Activated CD4-positive, alpha-beta T cell treated with anti-CD3 and anti-CD28 coated beads, Interleukin-2, amount 50 U/mL, for 1 hour (primary cell): ENCODE measurements around the gene C20orf202.

Source experiments
- DNase-seq: peaks from one replicate; pipeline ENCODE4 v3.0.0-alpha.2; 2020

The C20orf202 gene

DNA sequence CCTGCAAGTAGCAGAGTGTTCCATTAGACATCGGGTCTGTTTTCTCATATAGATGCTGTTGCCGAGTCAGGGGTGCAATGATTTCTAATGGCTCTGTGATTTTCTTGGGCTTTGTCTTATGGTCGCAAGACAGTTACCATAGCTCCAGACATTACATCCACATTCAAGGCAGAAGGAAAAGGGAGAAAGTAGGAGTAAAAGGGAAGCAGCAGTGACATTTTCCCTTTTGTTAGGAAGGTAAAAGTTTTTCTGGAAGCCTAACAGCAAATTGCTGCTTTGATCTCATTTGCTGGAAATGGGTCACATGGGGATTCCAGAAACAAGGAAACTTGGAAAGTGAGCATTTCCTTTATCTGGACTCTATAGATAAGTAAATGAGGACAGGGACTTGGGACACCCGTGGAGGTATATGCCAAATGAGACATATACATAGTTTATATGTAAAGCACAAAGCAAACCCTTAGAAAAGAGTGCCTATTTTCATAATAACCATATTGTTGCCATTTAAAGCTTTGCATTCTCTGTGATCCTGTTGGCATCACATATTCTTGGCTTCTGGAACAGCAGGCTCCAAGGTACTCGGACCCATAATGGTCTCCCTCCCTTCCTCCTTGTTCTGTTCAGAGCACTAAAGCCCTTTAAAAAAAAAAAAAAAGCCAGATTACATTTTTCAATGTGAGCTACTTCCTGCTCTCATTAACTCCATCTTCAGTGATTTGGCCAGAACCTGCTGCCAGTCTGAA is at the start of gene C20orf202:
TSS of gene C20orf202 (plus strand) at position 693 of the 743 bp plus-strand sequence. CDS start 132 bp downstream, outside the sequence.
- no peak for DNase-seq

DNA sequence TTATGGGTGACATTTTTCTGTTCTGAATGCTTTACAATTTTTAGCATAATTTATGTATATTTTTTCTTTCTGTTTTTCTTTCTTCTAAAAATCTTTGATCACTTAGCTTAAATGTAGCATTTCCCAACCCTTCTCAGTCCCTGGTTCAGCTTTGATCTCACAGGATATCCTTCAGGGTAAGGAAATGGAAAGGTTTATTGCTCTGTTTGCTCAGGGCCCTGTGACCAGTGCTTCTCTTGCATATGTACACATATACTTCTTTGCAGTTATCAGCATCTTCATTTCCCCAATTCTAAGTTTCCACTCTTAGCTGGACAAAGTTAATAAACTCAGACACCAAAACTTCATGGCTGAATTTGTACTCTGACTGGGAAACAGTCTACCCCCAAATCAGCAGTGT is 49.0 kb upstream of the C20orf202 start:
- no peak for DNase-seq

DNA sequence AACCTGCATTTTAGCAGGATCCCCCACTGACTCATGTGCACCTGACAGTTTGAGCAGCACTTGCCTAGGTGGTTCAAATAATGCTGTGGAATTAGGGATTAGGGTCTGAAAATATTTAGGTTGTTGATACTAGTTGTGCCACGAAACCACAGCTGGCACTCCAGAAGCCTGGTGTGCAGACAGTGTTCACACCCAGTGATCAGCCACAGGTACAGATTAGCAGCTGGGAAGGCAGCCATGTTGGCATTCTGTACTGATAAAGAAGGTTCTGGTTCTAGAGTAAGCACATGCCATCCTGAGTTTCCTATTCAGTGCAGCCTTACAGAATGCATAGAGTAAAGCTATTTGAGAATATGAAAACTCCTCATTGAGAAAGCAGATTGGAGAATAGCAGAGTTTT is 48.6 kb upstream of the C20orf202 start:
- no peak for DNase-seq

DNA sequence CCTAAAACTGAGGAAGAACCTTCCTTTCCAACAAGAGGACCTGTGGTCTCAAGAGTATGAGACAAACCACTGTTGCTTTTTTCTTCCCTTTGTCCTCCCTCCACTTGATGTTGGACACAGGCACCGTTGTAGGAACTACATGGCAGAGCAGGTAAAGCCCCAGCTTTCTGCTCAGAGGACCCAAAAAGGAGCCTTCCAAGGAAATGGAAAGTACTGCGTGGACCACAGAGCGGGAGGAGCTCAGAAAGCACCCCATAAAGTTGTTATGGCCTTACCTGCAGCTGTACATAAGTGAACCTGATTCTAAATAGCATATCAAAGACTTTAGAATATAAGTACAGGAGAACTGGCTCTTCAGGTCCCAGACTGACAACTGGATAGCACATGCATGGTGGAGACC is 47.9 kb upstream of the C20orf202 start:
- DNase-seq: no peak

DNA sequence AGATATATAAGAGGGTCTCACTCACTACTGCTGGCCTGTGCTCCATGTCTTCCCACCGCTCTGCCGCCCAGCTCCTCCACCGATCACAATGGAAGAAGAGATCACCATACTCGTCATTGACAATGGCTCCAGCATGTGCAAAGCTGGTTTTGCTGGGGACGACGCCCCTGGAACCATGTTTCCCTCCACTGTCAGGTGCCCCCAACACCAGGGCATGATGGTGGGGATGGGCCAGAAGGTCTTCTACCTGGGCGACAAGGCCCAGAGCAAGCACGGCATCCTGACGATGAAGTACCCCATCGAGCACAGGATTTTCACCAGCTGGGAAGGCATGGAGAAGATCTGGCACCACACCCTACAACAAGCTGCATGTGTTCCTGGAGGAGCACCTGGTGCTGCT is 42.8 kb upstream of the C20orf202 start:
- no peak for DNase-seq

DNA sequence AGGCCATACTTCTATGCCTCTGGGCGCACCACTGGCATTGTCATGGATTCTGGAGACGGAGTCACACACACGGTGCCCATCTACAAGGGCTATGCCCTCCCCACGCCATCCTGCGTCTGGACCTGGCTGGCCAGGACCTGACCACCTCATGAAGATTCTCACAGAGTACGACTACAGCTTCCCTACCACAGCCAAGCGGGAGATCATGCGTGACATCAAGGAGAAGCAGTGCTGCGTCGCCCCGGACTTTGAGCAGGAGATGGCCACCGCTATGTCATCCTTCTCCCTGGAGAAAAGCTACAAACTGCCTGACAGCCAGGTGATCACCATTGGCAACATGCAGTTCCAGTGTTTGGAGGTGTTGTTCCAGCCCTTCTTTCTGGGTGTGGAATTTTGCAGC is 42.3 kb upstream of the C20orf202 start:
- DNase-seq: no peak

DNA sequence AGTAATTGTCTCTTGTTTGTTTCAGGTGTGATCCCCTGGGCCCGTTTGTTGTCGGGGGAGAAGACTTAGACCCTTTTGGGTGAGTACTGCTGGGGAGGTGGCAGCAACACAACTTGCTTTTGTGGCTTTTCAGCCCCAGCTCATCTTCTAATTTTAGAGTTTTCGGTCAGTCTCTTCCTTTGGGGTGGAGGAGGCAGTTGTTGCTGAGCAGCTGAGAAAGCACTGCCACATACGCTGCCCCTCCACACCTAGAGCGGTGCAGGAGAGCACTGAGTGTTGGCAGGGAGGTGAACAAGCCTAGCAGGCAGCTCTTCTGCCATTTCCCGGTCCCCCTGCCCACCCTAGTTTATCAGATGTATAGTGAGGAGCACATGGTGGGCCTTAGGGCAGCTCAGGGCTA is 40.1 kb upstream of the C20orf202 start:
- no peak for DNase-seq

DNA sequence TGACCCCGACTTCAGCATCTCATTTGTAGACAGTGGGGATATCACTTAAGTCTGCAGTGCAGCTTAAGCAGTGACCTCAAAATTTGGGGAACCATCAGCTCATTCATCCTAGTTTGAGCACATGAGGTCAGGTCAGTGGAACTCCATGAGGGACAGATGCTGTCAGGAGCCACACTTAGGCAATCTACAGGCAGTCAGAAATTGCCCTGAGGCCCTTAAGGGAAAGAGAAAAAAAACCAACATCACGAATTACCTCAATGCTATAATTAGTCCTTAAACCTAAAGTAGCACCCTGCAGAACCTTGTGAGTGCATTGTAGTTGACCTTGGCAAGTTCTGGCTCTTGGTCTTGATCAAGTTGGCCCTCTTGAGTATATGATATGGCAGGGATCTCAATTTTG is 39.6 kb upstream of the C20orf202 start:
- DNase-seq: no peak

DNA sequence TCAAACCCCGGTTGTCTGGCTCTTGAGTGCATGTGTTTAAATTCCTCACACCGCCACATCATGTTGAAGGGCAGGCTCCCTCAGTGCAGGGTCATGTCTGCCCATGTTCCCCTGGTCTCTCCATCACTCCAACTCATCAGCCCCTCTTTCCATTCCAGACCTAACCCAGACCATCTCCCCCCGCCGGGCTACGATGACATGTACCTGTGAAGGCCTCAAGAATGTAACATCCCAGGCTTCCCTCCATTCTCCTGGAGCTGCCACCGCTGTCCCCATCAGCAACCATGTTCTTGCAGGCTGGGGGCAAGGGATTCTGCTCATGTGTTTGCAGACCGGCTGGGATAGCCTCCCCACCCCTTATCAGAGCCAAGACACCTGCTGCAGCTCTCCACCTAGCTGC is 38.4 kb upstream of the C20orf202 start:
- no peak for DNase-seq

DNA sequence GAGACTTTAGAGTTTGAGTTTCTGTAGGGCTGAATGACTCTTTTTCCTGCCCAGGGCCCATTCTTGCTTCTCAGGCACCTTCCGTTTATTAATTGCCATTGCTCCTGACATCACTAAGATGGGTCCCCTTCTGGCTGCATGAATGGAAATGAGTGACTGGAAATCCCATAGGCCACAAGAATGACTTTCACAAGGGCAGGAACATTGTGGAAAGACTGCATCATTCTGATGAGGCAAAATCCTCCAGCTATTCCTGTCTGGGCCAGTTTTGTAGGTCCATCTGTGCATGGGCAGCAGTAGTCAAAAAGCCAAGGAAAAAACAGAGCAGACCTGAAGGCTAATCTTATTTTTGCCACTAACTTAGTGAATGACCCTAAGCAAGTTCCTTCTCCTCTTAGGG is 37.7 kb upstream of the C20orf202 start:
- DNase-seq: no peak

DNA sequence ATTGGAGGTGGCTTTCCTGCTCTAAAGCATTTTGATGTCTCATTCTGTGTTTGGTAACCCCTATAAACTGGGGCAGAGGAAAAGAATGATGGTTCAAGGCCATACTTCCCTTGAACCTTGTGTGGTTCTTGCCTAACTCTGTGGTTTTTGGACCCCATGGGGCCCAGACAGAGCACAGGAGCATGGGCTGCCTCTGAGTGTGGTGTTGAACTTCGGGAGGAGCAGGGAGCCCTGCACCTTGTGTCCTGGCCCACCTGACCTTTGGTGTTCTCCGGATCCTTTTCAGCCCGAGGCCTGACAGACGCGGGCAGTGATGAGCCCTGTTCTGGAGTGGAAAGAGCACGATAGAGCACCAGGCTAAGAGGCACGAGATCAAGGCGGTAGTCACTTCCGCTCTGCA is 37.3 kb upstream of the C20orf202 start:
- no peak for DNase-seq

DNA sequence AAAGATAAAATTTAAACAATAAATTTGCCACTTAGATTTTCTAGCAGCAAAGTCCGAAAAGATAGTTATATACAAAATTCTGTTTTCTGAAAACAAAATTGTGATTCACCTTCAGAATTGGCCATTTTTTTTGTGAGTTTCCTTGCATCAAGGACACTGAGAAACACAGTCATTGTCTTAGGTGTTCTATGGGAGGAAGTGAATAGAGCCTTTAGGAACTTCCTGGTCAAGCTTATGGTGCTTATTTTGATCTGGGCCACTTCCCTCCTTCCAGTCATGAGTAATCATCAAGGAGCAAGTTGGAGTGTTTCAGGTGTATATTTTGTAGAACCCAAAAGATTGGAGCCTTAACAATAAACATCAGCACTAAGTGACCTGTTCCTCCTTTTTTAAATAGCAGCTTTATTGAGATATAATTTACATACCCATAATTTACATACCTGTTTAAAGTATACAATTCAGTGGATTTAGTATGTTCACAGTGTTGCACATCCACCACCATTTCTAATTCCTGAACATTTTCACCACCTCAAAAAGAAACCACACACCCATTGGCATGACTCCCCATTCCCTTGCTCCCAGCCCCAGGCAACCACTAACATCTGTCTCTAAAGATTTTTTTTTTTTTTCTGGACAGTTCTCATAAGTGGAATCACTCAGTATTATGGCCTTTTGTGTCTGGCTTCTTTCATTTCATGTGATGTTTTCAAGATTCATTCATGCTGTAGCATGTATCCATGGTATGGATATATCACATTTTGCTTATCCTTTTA is 36.1 kb upstream of the C20orf202 start:
- DNase-seq: no peak

DNA sequence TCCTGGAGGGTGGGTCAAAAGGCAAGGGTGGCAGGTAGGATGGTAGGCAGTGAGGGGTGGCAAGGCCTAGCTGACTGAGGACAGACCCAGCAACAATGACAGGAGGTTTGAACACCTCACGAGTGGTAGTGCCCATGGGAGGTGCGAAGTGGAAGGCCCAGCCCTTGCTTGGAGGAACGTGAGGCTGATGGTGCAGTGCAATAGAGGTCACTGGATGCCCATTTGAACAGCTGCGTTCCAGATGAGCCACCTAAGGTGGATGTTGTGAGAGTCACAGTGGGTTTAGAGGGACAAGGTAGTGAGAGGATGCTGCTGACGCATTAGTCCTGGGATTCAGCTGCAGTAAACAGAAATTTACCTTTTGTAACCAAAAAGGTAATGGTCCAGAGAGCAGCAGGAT is 34.0 kb upstream of the C20orf202 start:
- no peak for DNase-seq

DNA sequence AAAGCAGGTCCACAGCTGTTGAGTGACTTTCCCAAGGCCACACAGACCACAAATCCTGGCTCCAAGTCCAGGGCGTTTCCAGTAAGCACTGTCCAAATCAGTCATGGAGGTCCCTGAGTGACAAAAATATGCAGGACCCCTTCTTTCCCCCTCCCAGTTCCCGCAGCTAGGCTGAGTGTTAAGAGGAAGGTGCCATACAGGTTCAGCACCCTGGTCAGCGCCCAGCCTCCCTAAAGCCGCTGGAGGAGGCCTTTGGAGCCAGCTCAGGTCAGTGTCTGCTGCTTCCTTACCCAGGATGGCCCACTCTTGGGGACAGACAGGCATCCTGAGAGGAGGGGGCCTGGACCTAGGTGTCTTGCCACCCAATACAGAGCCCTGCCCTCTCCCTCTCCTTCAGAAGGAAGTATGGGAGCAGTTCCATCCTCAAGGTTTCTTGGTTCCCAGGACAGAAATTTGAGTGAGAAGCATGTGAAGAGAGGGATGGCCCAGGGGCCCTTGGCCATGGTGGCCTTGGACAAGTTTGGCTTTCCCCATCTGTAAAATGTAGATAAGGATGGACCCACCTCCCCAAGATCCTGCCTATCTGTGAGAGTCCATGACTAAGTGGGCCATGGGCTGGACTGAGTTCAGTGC is 31.7 kb upstream of the C20orf202 start:
- no peak for DNase-seq

DNA sequence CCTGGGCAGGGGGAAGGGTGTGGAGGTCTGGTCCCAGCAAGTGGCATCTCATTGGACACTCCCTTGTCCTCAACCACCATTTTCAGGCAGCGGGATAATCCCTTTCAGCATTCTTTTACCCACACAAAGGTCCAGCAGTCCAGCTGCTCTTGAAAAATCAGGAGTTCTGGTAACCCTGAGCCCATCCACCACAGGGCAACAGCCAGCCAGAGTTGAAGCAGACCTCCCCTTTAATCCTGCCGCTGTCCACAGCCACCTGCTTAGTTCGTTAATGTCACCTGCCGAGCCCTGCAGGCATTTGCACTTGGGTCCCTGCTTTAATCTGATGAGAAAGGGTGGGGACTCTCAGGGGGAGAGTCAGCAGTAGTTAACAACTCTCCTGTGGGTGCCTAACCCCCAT is 29.6 kb upstream of the C20orf202 start:
- no peak for DNase-seq

DNA sequence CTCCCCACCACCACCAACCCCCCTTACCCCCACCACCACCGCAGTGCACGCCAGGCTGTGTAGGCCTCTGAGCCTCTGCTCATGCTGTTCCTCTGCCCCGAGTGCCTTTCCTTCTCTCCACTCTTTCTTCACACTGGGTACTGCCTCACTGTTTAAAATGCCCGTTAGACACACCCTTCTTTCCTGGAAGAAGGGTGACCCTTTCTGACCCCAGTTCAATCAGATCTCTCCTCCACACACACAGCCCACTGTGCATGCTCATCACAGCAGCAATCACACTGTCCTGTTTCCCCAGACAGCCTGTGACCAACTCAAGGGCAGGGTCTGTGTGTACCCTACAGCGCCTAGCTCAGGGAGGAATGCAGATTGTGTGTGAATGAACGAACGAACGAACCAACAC is 28.5 kb upstream of the C20orf202 start:
- no peak for DNase-seq

DNA sequence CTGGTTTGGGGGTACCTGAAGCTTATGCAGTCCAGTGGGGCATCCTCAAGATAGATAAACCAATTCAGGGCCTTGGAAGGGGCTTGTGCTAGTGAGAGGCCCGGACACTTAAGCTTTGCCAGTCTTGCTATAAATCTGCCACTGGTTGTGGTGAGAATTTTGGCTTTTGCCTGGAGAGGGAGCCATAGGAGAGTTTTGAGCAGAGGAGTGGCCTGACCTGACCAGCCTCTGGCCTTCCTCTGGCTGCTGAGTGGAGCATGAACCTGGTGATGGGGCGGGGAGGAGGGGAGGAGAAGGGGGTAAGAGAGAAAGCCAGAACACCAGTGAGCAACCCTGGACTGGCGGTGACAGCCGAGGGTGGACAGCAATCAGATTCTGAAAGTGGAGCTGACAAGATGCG is 25.6 kb upstream of the C20orf202 start:
- no peak for DNase-seq

DNA sequence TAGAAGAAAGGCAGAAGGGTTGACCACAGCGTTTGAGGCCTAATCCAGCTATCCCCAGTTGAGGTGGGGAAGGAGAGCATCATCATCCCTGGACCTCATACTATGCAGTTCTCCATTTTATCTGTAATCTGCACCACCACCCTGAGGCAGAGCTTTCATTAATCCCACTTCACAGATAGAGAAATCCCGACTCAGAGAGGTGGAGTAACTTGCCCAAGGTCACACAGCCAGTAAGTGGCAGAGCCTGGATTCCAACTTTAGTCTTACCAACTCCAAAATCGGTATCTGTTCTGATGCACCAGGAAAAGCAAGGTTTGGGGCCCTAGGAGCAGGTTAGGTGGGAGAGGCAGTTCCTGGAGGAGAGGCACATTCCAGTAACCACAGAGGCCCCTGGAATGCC is 25.2 kb upstream of the C20orf202 start:
- DNase-seq: no peak

DNA sequence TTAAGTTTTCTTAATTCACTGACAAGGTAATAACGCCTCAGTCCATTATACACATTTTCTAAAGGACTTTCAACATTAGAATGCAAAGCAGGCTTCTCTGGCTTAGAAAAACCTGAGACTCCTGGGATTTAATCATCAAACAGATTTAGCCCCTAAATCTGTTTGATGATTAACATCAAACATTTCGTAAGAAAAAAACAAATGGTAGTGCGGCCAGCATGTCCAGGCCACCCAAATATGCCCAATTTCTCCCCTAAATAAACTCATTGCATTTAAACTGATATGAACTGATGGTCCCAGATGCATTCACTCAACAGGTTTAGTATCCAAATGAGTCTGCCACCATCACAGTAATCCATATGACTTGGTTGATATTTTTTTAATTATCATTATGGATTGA is 24.6 kb upstream of the C20orf202 start:
- no peak for DNase-seq

DNA sequence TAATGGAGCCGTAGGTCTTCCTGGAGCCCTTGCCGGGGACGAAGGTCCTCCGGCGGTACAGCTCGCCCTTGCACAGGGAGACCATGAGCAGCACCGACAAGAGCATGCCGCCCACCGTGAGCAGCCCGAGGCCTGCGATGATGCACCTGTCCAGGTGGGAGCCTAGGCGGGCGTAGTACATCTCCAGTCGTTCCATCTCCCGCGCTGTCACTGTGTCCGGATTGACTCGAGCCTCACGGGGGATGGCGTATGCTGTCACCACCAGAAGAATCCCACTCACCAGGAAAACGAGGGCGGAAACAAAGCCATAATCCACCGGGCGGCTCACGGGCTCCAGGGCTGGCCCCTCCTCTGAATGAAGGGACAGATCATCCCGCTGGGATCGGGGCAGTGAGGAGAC is 22.3 kb upstream of the C20orf202 start:
- no peak for DNase-seq

DNA sequence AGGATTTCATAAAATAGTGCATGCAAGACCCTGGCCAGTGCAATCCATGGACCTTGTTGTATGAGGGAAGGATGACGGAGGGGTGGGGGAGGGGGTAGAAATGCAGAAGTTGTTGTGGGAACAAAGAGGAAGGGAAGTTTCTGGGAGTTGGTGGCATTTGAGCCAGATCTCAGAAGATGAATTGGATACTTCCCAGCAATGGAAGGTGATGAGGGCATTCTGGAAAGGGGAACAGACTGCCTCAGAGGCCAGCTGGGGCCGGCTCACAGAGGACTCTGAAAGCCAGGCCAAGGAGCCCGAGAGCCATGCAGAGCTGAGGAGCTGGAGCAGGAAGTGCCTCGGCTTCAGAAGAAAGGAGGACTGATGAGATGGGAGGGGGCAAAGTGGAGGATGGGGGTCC is 21.1 kb upstream of the C20orf202 start:
- no peak for DNase-seq

DNA sequence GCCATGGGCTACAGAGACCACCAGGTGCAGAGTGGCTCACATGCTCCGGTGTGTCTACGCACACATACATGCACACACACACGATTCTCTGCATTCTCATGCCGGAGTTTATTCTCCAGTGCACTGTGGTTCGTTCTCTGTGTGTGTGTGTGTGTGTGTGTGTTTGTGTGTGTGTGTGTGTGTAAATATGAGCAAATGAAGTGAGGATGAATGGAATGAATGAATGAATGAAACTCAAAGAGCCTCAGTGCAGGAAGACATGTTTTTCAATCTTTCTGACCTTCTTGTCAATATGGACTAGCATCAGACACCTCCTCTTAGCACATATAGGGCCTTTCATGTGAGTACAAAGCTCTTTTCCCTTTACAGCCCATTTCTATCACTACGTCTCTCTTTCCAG is 20.1 kb upstream of the C20orf202 start:
- no peak for DNase-seq

DNA sequence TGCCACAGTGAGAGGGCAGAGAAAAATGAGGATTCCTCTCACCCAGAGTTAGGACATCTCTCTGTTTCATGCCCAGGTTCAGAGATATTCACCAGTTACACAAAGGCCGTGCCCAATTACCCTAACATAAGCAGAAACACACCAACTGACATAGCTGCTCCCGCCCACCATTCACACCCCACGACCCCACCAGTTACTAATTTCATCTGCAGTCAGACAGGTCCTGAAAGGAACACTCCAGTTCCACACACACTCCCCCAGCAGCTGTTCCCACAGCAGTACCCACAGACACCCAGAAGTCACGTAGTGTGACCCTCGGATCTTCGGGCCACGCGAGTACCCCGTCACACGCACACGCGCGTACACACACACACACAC is 19.0 kb upstream of the C20orf202 start:
- no peak for DNase-seq

DNA sequence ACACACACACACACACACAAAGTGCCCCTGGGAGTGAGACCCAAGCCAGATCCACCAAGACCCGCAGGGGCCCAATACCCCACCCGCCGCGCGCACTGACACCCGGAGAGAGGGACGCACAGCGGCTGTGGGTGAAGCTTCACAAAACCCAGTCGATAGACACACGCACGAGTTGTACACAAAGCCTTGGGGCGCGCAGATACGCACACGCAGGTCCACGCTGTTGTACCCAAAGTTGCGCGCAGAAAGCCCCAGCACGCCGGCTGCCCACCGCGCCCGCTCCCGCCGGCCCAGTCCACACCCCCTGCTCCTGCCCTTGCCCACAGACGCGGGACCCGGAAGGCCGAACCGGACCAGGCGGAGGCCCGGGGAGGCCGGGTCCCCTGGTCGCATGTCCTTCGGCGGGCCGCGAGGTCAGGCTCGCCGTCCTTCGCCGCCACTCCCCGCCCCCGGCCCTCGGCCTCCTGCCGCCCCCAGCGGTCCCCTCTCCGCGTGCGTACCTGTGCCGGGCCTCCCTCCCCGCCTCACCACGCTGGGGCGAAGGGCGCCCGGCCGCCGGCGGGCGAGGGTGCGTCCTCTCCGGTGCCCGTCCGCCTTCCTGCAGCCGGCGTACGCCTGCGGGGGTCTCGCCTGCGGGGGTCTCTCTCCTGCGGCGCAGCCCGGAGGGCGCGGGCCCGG is 18.5 kb upstream of the C20orf202 start, which contains the start of gene TMEM74B:
TSS of gene TMEM74B (minus strand) at position 344 of the 678 bp plus-strand sequence. CDS start 1,180 bp downstream, outside the sequence.
- no peak for DNase-seq
